K562 (cell line): ENCODE results near the gene ARAF. TPM values are rescaled to one million over a fixed set of nuclear protein-coding genes. Genes with fewer than 3 reads are reported as not detected.

Experiments used
- CBFA2T3 ChIP-seq: fragments of 450-650 bp; IDR thresholded peaks from 2 replicates; pipeline ENCODE4 v1.6.1; 2017
- ETV1 ChIP-seq: fragments of 450-650 bp; conservative IDR thresholded peaks from 2 replicates; pipeline ENCODE4 v1.6.1; 2016; ENCODE audit warnings: missing genetic modification characterization, control low read depth, low read depth, missing compliant biosample characterization
- FOSL1 ChIP-seq: fragments of 200-800 bp; sonication (Bioruptor generic); conservative IDR thresholded peaks from 2 replicates; pipeline ENCODE4 v1.6.1; 2016; ENCODE audit warnings: missing genetic modification characterization, missing compliant biosample characterization
- JUND ChIP-seq, 2 experiments: IDR thresholded peaks; 2 replicates in 1 of 2; 3 replicates in 1 of 2; pipeline ENCODE4 v1.6.1; 2011; ENCODE audit warnings: borderline replicate concordance in 2 of 2, low read depth in 2 of 2, low read length in 2 of 2, improper control_type of control experiment in 1 of 2, missing biosample characterization in 1 of 2, missing genetic modification characterization in 1 of 2, missing genetic modification reagents in 1 of 2
- KDM1A ChIP-seq, 2 experiments: fragments of 450-650 bp; IDR thresholded peaks; 2 replicates each; pipeline ENCODE4 v1.6.1; 2016; ENCODE audit warnings: mild to moderate bottlenecking in 2 of 2
- MTA1 ChIP-seq: fragments of 450-650 bp; IDR thresholded peaks from 2 replicates; pipeline ENCODE4 v1.6.1; 2017; ENCODE audit warnings: borderline replicate concordance
- PHF20 ChIP-seq: fragments of 450-650 bp; IDR thresholded peaks from 2 replicates; pipeline ENCODE4 v1.6.1; 2018; ENCODE audit not compliant: partially characterized antibody
- SMARCE1 ChIP-seq: fragments of 450-650 bp; IDR thresholded peaks from 2 replicates; pipeline ENCODE4 v1.7.1; 2016; ENCODE audit warnings: mild to moderate bottlenecking
- SUPT5H ChIP-seq: fragments of 450-650 bp; IDR thresholded peaks from 2 replicates; pipeline ENCODE4 v1.6.1; 2016
- TEAD1 ChIP-seq, 2 experiments: fragments of 450-650 bp in 1 of 2; sonication (generic) in 1 of 2; formaldehyde crosslinking; IDR thresholded peaks; 2 replicates each; pipeline versions ENCODE4 v1.4.0 to v1.8.0; 2020 to 2022; ENCODE audit warnings: mild to moderate bottlenecking in 2 of 2, missing genetic modification reagents in 1 of 2
- YY1 ChIP-seq, 3 experiments: IDR thresholded peaks; 2 replicates each; pipeline ENCODE4 v1.6.1; 2011; ENCODE audit warnings: low read length in 2 of 3, mild to moderate bottlenecking in 2 of 3, moderate library complexity in 2 of 3, borderline replicate concordance in 1 of 3, control low read depth in 1 of 3, low read depth in 1 of 3; ENCODE audit not compliant: insufficient read depth in 3 of 3, insufficient replicate concordance in 2 of 3, control insufficient read depth in 1 of 3, insufficient read length in 1 of 3; ENCODE audit errors: extremely low read depth in 1 of 3
- ZNF589 ChIP-seq: fragments of 200-800 bp; sonication (Bioruptor generic); IDR thresholded peaks from 2 replicates; pipeline ENCODE4 v1.6.1; 2016; ENCODE audit warnings: low read depth, missing genetic modification characterization, missing compliant biosample characterization
- polyA plus RNA-seq, 8 experiments: library from polyadenylated mRNA; depleted of rRNA in 4 of 8; stranded (reverse) in 5 of 8; unstranded in 3 of 8; fragments of >200 nt; fragmentation: Nextera tagmentation in 2 of 8; fragmentation: Illumina TruSeq in 1 of 8; extraction: Ambion mirVana in 2 of 8; extraction: Trizol in 1 of 8; gene quantifications; 2 replicates each; pipeline versions ENCODE4 v1.2.1 to v1.2.3, GENCODE V29; 2011 to 2014; ENCODE audit warnings: inconsistent platforms in 1 of 8, missing spikeins in 1 of 8
- total RNA-seq, 7 experiments: library from RNA; depleted of rRNA in 6 of 7; stranded (reverse); fragments of >200 nt in 6 of 7; fragmentation: Illumina TruSeq in 2 of 7; extraction: Trizol in 2 of 7; gene quantifications; 2 replicates each; pipeline versions ENCODE4 v1.2.1 to v1.2.3, GENCODE V29; 2011 to 2021; ENCODE audit warnings: low replicate concordance in 1 of 7
- TF ChIP-seq, protein P1 (sequence below): sonication (generic); formaldehyde crosslinking; IDR thresholded peaks from 2 replicates; pipeline ENCODE4 v1.9.0; 2022; ENCODE audit warnings: mild to moderate bottlenecking, missing genetic modification reagents
- TF ChIP-seq, protein P2 (sequence below), 2 experiments: IDR thresholded peaks in 1 of 2; conservative IDR thresholded peaks in 1 of 2; 2 replicates each; pipeline ENCODE4 v1.6.1; 2016; ENCODE audit warnings: low read depth in 2 of 2, mild to moderate bottlenecking in 1 of 2, missing compliant biosample characterization in 1 of 2, missing genetic modification characterization in 1 of 2, moderate library complexity in 1 of 2
- TF ChIP-seq, protein P3 (sequence below), 2 experiments: fragments of 250-450 bp in 1 of 2; fragments of 450-650 bp in 1 of 2; sonication (Bioruptor Pico) in 1 of 2; IDR thresholded peaks; 2 replicates each; pipeline versions ENCODE4 v1.6.1 to v1.8.0; 2016 to 2021; ENCODE audit warnings: mild to moderate bottlenecking in 2 of 2, moderate library complexity in 2 of 2, missing compliant biosample characterization in 1 of 2, missing genetic modification characterization in 1 of 2

The ARAF gene
- total and polyA plus RNA-seq, 9 of the 15 experiments (the other 6 are each of a cell fraction or from before 2014, with no cell fraction given): 5.5 to 70.0 (median 29.4) TPM

- TF ChIP-seq PHF20: peak; percentile 32
- peak in 1 of 2 experiments; percentile 51; a peak in 1 of 4 replicates for TF ChIP-seq TEAD1 (CRISPR knock-in tag; IDR thresholded peaks at IDR 0.05)
- TF ChIP-seq, protein P1, sequence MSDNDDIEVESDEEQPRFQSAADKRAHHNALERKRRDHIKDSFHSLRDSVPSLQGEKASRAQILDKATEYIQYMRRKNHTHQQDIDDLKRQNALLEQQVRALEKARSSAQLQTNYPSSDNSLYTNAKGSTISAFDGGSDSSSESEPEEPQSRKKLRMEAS (CRISPR knock-in tag): peak; percentile 60
- TF ChIP-seq CBFA2T3: peak; percentile 4
- peak; percentile 90 for TF ChIP-seq JUND (IDR thresholded peaks at IDR 0.05; ENCODE audit: borderline replicate concordance, low read depth, low read length)
- peak; percentile 71; the same call in 2 of the 3 replicates for TF ChIP-seq JUND (tag; IDR thresholded peaks at IDR 0.05; ENCODE audit: borderline replicate concordance, low read depth, low read length)
- 0 out of 2 replicates have a peak, but pooled peaks have one; percentile 25 for TF ChIP-seq ZNF589 (CRISPR knock-in tag)
- TF ChIP-seq YY1 (IDR thresholded peaks at IDR 0.05; ENCODE audit: borderline replicate concordance in 1 of 3, control insufficient read depth in 1 of 3, extremely low read depth in 1 of 3, insufficient read depth in 3 of 3, insufficient read length in 1 of 3, insufficient replicate concordance in 2 of 3, low read depth in 1 of 3, low read length in 2 of 3): peak in 2 of 3 experiments; percentile 70 to 85
- peak; percentile 75 to 80 for TF ChIP-seq KDM1A (IDR thresholded peaks at IDR 0.05)
- TF ChIP-seq, protein P2, sequence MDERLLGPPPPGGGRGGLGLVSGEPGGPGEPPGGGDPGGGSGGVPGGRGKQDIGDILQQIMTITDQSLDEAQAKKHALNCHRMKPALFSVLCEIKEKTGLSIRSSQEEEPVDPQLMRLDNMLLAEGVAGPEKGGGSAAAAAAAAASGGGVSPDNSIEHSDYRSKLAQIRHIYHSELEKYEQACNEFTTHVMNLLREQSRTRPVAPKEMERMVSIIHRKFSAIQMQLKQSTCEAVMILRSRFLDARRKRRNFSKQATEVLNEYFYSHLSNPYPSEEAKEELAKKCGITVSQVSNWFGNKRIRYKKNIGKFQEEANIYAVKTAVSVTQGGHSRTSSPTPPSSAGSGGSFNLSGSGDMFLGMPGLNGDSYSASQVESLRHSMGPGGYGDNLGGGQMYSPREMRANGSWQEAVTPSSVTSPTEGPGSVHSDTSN (CRISPR knock-in tag; IDR thresholded peaks at IDR 0.05; ENCODE audit: low read depth): peak; percentile 41; the same call in 1 of the 2 replicates
- TF ChIP-seq, protein P2 (tag; conservative IDR thresholded peaks at IDR 0.05; ENCODE audit: low read depth): peak; percentile 81
- TF ChIP-seq ETV1 (tag): peak; percentile 54
- TF ChIP-seq FOSL1 (tag): peak; percentile 88
- peak; percentile 82 for TF ChIP-seq SUPT5H
- TF ChIP-seq MTA1: peak; percentile 72
- TF ChIP-seq, protein P3, sequence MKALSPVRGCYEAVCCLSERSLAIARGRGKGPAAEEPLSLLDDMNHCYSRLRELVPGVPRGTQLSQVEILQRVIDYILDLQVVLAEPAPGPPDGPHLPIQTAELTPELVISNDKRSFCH (CRISPR knock-in tag; IDR thresholded peaks at IDR 0.05): no peak
- TF ChIP-seq, protein P3 (tag; IDR thresholded peaks at IDR 0.05): 0 out of 2 replicates have a peak, but pooled peaks have one; percentile 30
- TF ChIP-seq SMARCE1: peak; percentile 62; the same call in 1 of the 2 replicates
These were observed 21.0 kb downstream of the ARAF start, which contains the start of gene TIMP1 (continued) for GRCh38 chrX:47581731-47582647.
